Measurements from ENCODE around the gene SIN3B. TPM values are rescaled to one million over a fixed set of nuclear protein-coding genes. Genes with fewer than 3 reads are reported as not detected.

SIN3B gene
- polyA plus RNA-seq, 1 of the 3 experiments (the other 2 are of a cell fraction): 29.7 TPM

DNA sequence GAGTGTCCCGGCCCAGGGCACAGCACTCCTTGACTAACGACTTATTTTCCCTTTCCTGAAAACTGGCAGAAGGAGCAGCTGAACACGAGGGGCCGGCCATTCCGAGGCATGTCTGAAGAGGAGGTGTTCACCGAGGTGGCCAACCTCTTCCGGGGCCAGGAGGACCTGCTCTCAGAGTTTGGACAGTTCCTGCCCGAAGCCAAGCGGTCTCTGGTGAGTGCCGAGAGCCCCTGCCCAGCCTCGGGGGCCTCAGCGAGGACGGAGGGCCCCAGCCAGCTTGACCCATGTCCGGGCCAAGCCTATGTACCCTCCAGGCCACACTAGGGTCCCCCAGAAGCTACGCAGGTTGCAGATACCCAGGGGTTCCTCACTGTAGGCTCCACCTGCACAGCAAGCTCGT is 17.7 kb downstream of the SIN3B start:
- Histone ChIP-seq H3K9me2 (no peaks in the 10 kb centered on the region), H2AFZ (ENCODE audit: low read depth) (no peak overlapping the region), H3K27me3 (ENCODE audit: insufficient read depth) (no peaks in the 10 kb centered on the region), H3K9ac (no peak overlapping the region), H3K4me3 (ENCODE audit: low read depth in 2 of 2, low read length in 1 of 2) (no peak overlapping the region), H3F3A (replicated peaks; ENCODE audit: insufficient read depth) (peaks cover 10% of the 10 kb centered on the region), H3K36me3 (replicated peaks in 1 of 2; ENCODE audit: control insufficient read depth in 1 of 2, insufficient read depth in 2 of 2, low read length in 1 of 2) (peaks cover 28 to 50% of the 10 kb centered on the region in 2 experiments), H3K27ac (ENCODE audit: low read depth in 2 of 2, low read length in 1 of 2) (no peak overlapping the region), H3K4me2 (no peak overlapping the region), H3K79me2 (ENCODE audit: insufficient read depth) (peaks cover 2% of the 10 kb centered on the region; the same call in 1 of the 2 replicates), H3K9me3 (no peaks in the 10 kb centered on the region), H4K20me1 (ENCODE audit: insufficient read depth) (0 out of 2 replicates have a peak, but pooled peaks cover 8% of the 10 kb centered on the region), H3K4me1 (ENCODE audit: control insufficient read depth in 1 of 2, insufficient read depth in 2 of 2, low read depth in 1 of 2, low read length in 1 of 2) (peaks cover 0 to 11% of the 10 kb centered on the region in 2 experiments; a peak in 1 of 4 replicates)
- POLR2A ChIA-PET: no interaction called here
- 100% methylated on average over 5 of the region's 16 CpGs for WGBS (ENCODE audit: low lambda C conversion rate)
- DNase-seq: no peak
- CTCF ChIA-PET: no interaction called here
- TF ChIP-seq TAF1 (IDR thresholded peaks at IDR 0.05; ENCODE audit: borderline replicate concordance, low read depth, low read length): no peak
- no peak for TF ChIP-seq EP300 (IDR thresholded peaks at IDR 0.05; ENCODE audit: borderline replicate concordance in 1 of 2, low read depth in 1 of 2, low read length in 1 of 2)
- TF ChIP-seq ELF1 (IDR thresholded peaks at IDR 0.05): no peak
- TF ChIP-seq, protein P1, sequence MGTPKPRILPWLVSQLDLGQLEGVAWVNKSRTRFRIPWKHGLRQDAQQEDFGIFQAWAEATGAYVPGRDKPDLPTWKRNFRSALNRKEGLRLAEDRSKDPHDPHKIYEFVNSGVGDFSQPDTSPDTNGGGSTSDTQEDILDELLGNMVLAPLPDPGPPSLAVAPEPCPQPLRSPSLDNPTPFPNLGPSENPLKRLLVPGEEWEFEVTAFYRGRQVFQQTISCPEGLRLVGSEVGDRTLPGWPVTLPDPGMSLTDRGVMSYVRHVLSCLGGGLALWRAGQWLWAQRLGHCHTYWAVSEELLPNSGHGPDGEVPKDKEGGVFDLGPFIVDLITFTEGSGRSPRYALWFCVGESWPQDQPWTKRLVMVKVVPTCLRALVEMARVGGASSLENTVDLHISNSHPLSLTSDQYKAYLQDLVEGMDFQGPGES (IDR thresholded peaks at IDR 0.05; ENCODE audit: low read depth, low read length): no peak
- TF ChIP-seq, protein P2, sequence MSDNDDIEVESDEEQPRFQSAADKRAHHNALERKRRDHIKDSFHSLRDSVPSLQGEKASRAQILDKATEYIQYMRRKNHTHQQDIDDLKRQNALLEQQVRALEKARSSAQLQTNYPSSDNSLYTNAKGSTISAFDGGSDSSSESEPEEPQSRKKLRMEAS (IDR thresholded peaks at IDR 0.05; ENCODE audit: low read depth): no peak
- no peak for TF ChIP-seq POLR2AphosphoS5 (IDR thresholded peaks at IDR 0.05; ENCODE audit: low read depth, low read length)
- TF ChIP-seq SIN3A (IDR thresholded peaks at IDR 0.05; ENCODE audit: borderline replicate concordance, low read depth, low read length): no peak
- TF ChIP-seq MXI1 (IDR thresholded peaks at IDR 0.05; ENCODE audit: low read depth, low read length): no peak
- TF ChIP-seq EZH2phosphoT487 (IDR thresholded peaks at IDR 0.05; ENCODE audit: borderline replicate concordance, low read depth): no peak
- no peak for TF ChIP-seq FOSL2 (IDR thresholded peaks at IDR 0.05; ENCODE audit: borderline replicate concordance, low read depth)
- TF ChIP-seq, protein P3, sequence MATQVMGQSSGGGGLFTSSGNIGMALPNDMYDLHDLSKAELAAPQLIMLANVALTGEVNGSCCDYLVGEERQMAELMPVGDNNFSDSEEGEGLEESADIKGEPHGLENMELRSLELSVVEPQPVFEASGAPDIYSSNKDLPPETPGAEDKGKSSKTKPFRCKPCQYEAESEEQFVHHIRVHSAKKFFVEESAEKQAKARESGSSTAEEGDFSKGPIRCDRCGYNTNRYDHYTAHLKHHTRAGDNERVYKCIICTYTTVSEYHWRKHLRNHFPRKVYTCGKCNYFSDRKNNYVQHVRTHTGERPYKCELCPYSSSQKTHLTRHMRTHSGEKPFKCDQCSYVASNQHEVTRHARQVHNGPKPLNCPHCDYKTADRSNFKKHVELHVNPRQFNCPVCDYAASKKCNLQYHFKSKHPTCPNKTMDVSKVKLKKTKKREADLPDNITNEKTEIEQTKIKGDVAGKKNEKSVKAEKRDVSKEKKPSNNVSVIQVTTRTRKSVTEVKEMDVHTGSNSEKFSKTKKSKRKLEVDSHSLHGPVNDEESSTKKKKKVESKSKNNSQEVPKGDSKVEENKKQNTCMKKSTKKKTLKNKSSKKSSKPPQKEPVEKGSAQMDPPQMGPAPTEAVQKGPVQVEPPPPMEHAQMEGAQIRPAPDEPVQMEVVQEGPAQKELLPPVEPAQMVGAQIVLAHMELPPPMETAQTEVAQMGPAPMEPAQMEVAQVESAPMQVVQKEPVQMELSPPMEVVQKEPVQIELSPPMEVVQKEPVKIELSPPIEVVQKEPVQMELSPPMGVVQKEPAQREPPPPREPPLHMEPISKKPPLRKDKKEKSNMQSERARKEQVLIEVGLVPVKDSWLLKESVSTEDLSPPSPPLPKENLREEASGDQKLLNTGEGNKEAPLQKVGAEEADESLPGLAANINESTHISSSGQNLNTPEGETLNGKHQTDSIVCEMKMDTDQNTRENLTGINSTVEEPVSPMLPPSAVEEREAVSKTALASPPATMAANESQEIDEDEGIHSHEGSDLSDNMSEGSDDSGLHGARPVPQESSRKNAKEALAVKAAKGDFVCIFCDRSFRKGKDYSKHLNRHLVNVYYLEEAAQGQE (IDR thresholded peaks at IDR 0.05; ENCODE audit: low read depth, low read length): no peak
- no peak for TF ChIP-seq YY1 (IDR thresholded peaks at IDR 0.05; ENCODE audit: low read depth)
- TF ChIP-seq, protein P4, sequence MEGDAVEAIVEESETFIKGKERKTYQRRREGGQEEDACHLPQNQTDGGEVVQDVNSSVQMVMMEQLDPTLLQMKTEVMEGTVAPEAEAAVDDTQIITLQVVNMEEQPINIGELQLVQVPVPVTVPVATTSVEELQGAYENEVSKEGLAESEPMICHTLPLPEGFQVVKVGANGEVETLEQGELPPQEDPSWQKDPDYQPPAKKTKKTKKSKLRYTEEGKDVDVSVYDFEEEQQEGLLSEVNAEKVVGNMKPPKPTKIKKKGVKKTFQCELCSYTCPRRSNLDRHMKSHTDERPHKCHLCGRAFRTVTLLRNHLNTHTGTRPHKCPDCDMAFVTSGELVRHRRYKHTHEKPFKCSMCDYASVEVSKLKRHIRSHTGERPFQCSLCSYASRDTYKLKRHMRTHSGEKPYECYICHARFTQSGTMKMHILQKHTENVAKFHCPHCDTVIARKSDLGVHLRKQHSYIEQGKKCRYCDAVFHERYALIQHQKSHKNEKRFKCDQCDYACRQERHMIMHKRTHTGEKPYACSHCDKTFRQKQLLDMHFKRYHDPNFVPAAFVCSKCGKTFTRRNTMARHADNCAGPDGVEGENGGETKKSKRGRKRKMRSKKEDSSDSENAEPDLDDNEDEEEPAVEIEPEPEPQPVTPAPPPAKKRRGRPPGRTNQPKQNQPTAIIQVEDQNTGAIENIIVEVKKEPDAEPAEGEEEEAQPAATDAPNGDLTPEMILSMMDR (IDR thresholded peaks at IDR 0.05): no peak
- TF ChIP-seq NRF1 (IDR thresholded peaks at IDR 0.05; ENCODE audit: low read depth, low read length): no peak
- TF ChIP-seq SMC3 (IDR thresholded peaks at IDR 0.05; ENCODE audit: low read depth, low read length): no peak
- TF ChIP-seq TCF12 (IDR thresholded peaks at IDR 0.05): no peak
- no peak for TF ChIP-seq RCOR1 (IDR thresholded peaks at IDR 0.05; ENCODE audit: low read length)
- TF ChIP-seq TEAD4 (IDR thresholded peaks at IDR 0.05; ENCODE audit: borderline replicate concordance, insufficient read depth): no peak
- no peak for TF ChIP-seq FOXJ3 (CRISPR knock-in tag; IDR thresholded peaks at IDR 0.05)
- TF ChIP-seq RAD21 (IDR thresholded peaks at IDR 0.05; ENCODE audit: low read length): no peak

Measured in SK-N-SH (cell line).